ENCODE data around the gene TMED1. TPM values are rescaled to one million over a fixed set of nuclear protein-coding genes. Genes with fewer than 3 reads are reported as not detected.

The TMED1 gene
- total RNA-seq, 1 donor from 2014 or later = 23.5 TPM

DNA sequence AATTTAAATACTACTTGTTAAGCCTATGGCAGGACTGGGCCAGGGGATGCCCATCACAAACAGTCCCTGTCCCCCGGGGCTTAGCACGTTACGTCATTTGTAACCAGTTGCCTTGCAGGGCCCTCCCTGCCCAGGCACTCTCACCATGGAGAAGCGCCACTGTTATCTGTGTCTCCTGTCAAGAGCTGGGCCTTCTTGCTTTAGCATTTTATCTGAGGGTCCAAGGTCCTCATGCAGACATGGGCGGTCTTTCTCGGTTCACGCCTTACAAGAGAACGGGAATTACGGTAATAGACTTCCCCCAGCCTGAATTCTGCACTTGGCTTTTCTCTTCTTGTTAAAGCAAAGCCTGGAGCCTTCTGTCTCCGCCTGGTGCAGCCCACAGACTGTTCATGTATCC is 46.1 kb downstream of the TMED1 start:
- peaks cover 99% of the 10 kb centered on the region for H3K36me3 ChIP-seq
- H3K27ac ChIP-seq = no peak overlapping the region
- no peaks in the 10 kb centered on the region for H3K27me3 ChIP-seq (ENCODE audit: low read depth)
- TF ChIP-seq, protein P1, sequence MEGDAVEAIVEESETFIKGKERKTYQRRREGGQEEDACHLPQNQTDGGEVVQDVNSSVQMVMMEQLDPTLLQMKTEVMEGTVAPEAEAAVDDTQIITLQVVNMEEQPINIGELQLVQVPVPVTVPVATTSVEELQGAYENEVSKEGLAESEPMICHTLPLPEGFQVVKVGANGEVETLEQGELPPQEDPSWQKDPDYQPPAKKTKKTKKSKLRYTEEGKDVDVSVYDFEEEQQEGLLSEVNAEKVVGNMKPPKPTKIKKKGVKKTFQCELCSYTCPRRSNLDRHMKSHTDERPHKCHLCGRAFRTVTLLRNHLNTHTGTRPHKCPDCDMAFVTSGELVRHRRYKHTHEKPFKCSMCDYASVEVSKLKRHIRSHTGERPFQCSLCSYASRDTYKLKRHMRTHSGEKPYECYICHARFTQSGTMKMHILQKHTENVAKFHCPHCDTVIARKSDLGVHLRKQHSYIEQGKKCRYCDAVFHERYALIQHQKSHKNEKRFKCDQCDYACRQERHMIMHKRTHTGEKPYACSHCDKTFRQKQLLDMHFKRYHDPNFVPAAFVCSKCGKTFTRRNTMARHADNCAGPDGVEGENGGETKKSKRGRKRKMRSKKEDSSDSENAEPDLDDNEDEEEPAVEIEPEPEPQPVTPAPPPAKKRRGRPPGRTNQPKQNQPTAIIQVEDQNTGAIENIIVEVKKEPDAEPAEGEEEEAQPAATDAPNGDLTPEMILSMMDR (IDR thresholded peaks at IDR 0.05) = no peak
- H3K4me3 ChIP-seq = no peak overlapping the region
- H3K4me1 ChIP-seq = no peaks in the 10 kb centered on the region
- intact Hi-C loops (cut with DNase I) = no loop called here
- DNase-seq = no peak
- ATAC-seq = no peak
- H3K9me3 ChIP-seq = no peaks in the 10 kb centered on the region

DNA sequence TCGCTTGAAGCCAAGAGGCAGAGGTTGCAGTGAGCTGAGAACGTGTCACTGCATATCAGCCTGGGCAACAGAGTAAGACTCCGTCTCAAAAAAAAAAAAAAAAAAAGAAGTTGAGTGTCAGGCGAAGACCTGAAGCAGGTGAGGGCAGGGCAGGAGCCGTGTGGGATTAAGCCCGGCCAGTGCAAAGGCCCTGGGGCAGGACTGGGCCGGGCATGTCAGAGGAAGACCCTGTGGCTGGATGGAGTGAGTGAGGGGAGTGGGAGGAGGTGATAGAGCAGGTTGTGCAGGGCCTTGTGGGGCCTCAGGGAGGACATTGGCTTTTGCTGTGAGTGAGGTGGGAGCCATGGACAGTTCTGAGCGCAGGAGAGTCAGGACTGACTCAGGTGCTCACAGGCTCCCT is 47.9 kb downstream of the TMED1 start:
- H3K36me3 ChIP-seq = peaks cover 100% of the 10 kb centered on the region
- no peaks in the 10 kb centered on the region for H3K27me3 ChIP-seq (ENCODE audit: low read depth)
- intact Hi-C loops (cut with DNase I) = no loop called here

DNA sequence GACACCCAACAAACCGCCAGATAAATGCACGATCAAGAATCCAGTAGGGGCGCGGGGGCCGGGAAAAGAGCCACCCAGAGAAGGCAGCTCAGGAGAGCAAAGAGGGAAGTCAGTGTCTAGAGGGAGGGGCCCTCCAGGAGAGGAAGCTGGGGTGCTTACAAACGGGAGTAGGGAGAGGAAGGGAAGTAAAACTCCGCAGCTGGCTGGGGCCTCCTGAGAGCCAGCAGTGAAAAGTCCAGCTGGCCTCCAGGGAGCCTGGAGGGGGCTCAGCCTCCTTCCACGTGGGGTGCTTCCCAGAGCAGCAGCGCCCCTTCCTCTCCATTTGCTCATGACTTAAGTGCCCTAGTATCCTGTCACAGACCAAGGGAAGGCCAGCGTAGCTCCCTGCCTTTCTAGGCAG is 51.8 kb downstream of the TMED1 start:
- peaks cover 100% of the 10 kb centered on the region for H3K36me3 ChIP-seq
- ATAC-seq = peak; percentile 48 to 64
- H3K27me3 ChIP-seq (ENCODE audit: low read depth) = no peaks in the 10 kb centered on the region
- H3K4me3 ChIP-seq = no peak overlapping the region
- intact Hi-C loops (cut with DNase I) = no loop called here
- peak; percentile 68 for DNase-seq
- TF ChIP-seq, protein P1 (IDR thresholded peaks at IDR 0.05) = no peak
- H3K4me1 ChIP-seq = peaks cover 38% of the 10 kb centered on the region
- H3K9me3 ChIP-seq = no peaks in the 10 kb centered on the region
- H3K27ac ChIP-seq = peak overlapping the region; percentile 36

More for the DNA sequence above, 47.9 kb downstream of the TMED1 start:
- no peak overlapping the region for H3K4me3 ChIP-seq
- H3K9me3 ChIP-seq = no peaks in the 10 kb centered on the region
- DNase-seq (no peak), ATAC-seq (peak in 1 of 2 donors; percentile 20)
- TF ChIP-seq, protein P1 (IDR thresholded peaks at IDR 0.05) = no peak
- peaks cover 14% of the 10 kb centered on the region for H3K4me1 ChIP-seq
- no peak overlapping the region for H3K27ac ChIP-seq

DNA sequence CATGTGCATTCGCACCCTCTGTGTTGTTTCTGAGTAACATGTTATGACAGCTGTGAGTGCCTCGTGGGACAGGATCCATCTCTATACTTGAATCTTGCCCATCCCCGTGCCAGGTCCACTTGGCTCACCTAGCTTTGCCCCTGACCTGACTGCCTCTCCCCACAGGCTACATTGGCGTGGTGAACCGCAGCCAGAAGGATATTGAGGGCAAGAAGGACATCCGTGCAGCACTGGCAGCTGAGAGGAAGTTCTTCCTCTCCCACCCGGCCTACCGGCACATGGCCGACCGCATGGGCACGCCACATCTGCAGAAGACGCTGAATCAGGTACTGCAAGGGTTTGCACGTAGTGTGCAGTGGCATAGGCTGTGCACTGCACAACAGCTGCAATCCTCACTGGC is 53.2 kb downstream of the TMED1 start:
- no peaks in the 10 kb centered on the region for H3K27me3 ChIP-seq (ENCODE audit: low read depth)
- TF ChIP-seq, protein P1 (IDR thresholded peaks at IDR 0.05) = no peak
- no peak overlapping the region for H3K4me3 ChIP-seq
- no peaks in the 10 kb centered on the region for H3K9me3 ChIP-seq
- H3K27ac ChIP-seq = no peak overlapping the region
- H3K4me1 ChIP-seq = peaks cover 38% of the 10 kb centered on the region
- no peak for ATAC-seq
- intact Hi-C loops (cut with DNase I) = no loop called here
- peaks cover 100% of the 10 kb centered on the region for H3K36me3 ChIP-seq
- DNase-seq = no peak

Small RNAs within 50 kb of the gene (microRNA-seq; reads per million reads assigned to microRNA genes)
- not detected for gene MIR199A1 (ENCODE audit: borderline number of aligned reads)
- 1.5 reads per million for gene MIR6793 (ENCODE audit: borderline number of aligned reads)

Other genes with a start within 250 kb of the TMED1 start
- gene AP1M2, start 248.9 kb downstream of the TMED1 start, total RNA-seq = 36.9 TPM
- gene SLC44A2, start 210.7 kb downstream of the TMED1 start, total RNA-seq = 256 TPM
- gene ILF3, start 181.9 kb downstream of the TMED1 start, total RNA-seq = 175 TPM
- gene QTRT1, start 134.8 kb downstream of the TMED1 start, total RNA-seq = 29.7 TPM
- gene DNM2, start 118.1 kb downstream of the TMED1 start, total RNA-seq = 282 TPM
- gene C19orf38, start 12.2 kb upstream of the TMED1 start, total RNA-seq = 11.7 TPM
- 27.5 TPM for gene CARM1, start 35.3 kb upstream of the TMED1 start, total RNA-seq
- gene YIPF2, start 92.4 kb upstream of the TMED1 start, total RNA-seq = 42.2 TPM
- gene TIMM29, start 92.6 kb upstream of the TMED1 start, total RNA-seq = 17.3 TPM
- 85.0 TPM for gene SMARCA4, start 124.8 kb upstream of the TMED1 start, total RNA-seq